Gastrocnemius medialis (tissue), 4 donors: ENCODE measurements around the gene NUP188.

ENCODE experiments used
- CTCF ChIP-seq, 5 experiments: fragments of 450-650 bp in 3 of 5; fragments of 200-600 bp in 2 of 5; sonication (generic) in 2 of 5; IDR thresholded peaks in 4 of 5; conservative IDR thresholded peaks in 1 of 5; 1 replicate in 4 of 5; 2 replicates in 1 of 5; pipeline ENCODE4 v1.5.1; 2016 to 2019; ENCODE audit warnings: antibody characterized with exemption in 5 of 5, mild to moderate bottlenecking in 3 of 5, moderate library complexity in 3 of 5
- POLR2A ChIP-seq, 2 donors: fragments of 450-650 bp; IDR thresholded peaks; one replicate each; pipeline ENCODE4 v1.6.1; 2017; ENCODE audit warnings: antibody characterized with exemption in 2 of 2, mild to moderate bottlenecking in 2 of 2, moderate library complexity in 2 of 2

- TF ChIP-seq CTCF (IDR thresholded peaks at IDR 0.05 in 4 of 5, conservative IDR thresholded peaks at IDR 0.05 in 1 of 5), result no peak
- no peak for TF ChIP-seq POLR2A (IDR thresholded peaks at IDR 0.05)
These were observed 46.1 kb upstream of the NUP188 start for GRCh38 chr9:128901379-128901778.
